GM19467 (cell line): ENCODE data around the gene CCDC136.
A peak's percentile ranks its signal among the peaks of the same experiment; 100 is the strongest.

Source experiments
- ATAC-seq: cut with Tn5 transposase; IDR thresholded peaks from one replicate; pipeline ENCODE4 v1.9.1; 2021; ENCODE audit warnings: mild to moderate bottlenecking, moderate library complexity; ENCODE audit not compliant: unreplicated experiment

CCDC136 gene

GRCh38 chr7:128775744-128776474, 15.9 kb upstream of the CCDC136 start, which contains the start of gene OPN1SW:
Gene OPN1SW, minus strand, starts transcription at chr7:128775794. Its CDS starts 13 bp downstream, at chr7:128775781.
- no peak for ATAC-seq

- no peak for ATAC-seq
Observed at GRCh38 chr7:128777156-128778123, 14.3 kb upstream of the CCDC136 start.

GRCh38 chr7:128778946-128779345, 12.8 kb upstream of the CCDC136 start:
- no peak for ATAC-seq

- no peak for ATAC-seq
Observed at GRCh38 chr7:128781126-128781525, 10.6 kb upstream of the CCDC136 start.

GRCh38 chr7:128781851-128782250, 9.9 kb upstream of the CCDC136 start:
- no peak for ATAC-seq

GRCh38 chr7:128783143-128783861, 8.5 kb upstream of the CCDC136 start:
- ATAC-seq = no peak

GRCh38 chr7:128785738-128786137, 6.0 kb upstream of the CCDC136 start:
- no peak for ATAC-seq

- ATAC-seq = no peak
Observed at GRCh38 chr7:128788446-128789412, 3.0 kb upstream of the CCDC136 start.

- peak; percentile 13 for ATAC-seq
Observed at GRCh38 chr7:128790315-128791041, 1.3 kb upstream of the CCDC136 start.

GRCh38 chr7:128791972-128792327, 182 bp downstream of the CCDC136 start:
- ATAC-seq = no peak

GRCh38 chr7:128792471-128793180, 858 bp downstream of the CCDC136 start:
- no peak for ATAC-seq

GRCh38 chr7:128793181-128793547, 1.4 kb downstream of the CCDC136 start:
- no peak for ATAC-seq

- ATAC-seq = no peak
Observed at GRCh38 chr7:128794020-128794419, 2.3 kb downstream of the CCDC136 start.

- ATAC-seq = no peak
Observed at GRCh38 chr7:128794436-128794835, 2.7 kb downstream of the CCDC136 start.

- no peak for ATAC-seq
Observed at GRCh38 chr7:128795129-128795528, 3.4 kb downstream of the CCDC136 start.

GRCh38 chr7:128796327-128796726, 4.6 kb downstream of the CCDC136 start:
- ATAC-seq = no peak

- no peak for ATAC-seq
Observed at GRCh38 chr7:128799451-128799850, 7.7 kb downstream of the CCDC136 start.

GRCh38 chr7:128800567-128800966, 8.8 kb downstream of the CCDC136 start:
- ATAC-seq = no peak

- no peak for ATAC-seq
Observed at GRCh38 chr7:128801003-128801402, 9.2 kb downstream of the CCDC136 start.
